Astrocyte of the hippocampus (primary cell): Measurements from ENCODE around the gene ZNF674.
A peak's percentile ranks its signal among the peaks of the same experiment; 100 is the strongest.

Experiments used
- DNase-seq: peaks from one replicate; pipeline ENCODE4 v3.0.0; 2011; ENCODE audit warnings: low read depth, low spot score

The ZNF674 gene

DNA sequence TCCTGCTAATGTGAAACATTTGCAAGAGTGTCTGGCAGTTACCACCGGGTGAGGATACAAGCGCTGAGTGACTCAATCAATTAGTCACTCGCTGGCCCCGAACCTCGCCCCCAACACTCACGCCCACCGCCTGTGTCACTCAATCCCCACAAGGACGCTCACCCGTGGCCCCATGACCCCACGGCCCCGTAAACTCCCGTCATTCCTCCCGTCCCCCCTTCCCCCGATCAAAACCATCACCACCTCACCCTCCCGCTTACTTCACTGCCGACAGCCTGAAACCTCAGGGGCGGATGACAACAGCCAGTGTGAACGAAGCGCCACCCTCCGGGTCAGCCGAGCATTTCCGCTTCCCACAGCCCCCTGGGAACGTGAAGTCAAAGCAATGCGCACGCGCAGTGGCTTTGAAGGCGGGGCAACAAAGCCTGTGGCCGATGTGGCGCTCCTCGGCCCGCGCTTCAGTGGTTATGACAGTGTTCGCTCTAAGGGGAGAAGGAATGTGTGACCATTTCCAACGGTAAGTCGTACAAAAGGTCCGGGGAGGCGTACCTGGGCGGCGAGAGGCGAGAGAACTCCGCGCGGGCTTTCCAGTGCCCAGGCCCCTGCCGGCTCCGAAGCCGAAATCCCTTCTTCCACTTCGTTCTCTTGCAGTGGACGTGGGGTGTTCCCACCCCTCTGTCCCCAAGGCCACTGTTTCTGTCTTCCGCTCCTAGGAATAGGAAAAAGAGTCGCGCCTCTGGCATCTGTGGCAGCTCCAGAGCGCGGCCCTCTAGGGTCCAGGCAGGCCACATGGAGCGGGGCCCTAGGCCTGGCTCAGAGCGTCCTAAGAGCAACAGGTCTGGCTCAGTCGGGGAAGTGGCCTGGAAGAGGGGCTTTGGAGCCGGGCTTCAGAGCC, at the start of gene ZNF674:
ZNF674 (minus strand) TSS at position 311 of the 895 bp plus-strand sequence. CDS start 3,334 bp downstream, outside the sequence.
- DNase-seq, result peak; percentile 95

- DNase-seq, result no peak
Measured at GRCh38 chrX:46589977-46590723, 44.9 kb upstream of the ZNF674 start.

- DNase-seq, result peak; percentile 49
Measured at GRCh38 chrX:46588263-46588662, 43.0 kb upstream of the ZNF674 start.

DNA sequence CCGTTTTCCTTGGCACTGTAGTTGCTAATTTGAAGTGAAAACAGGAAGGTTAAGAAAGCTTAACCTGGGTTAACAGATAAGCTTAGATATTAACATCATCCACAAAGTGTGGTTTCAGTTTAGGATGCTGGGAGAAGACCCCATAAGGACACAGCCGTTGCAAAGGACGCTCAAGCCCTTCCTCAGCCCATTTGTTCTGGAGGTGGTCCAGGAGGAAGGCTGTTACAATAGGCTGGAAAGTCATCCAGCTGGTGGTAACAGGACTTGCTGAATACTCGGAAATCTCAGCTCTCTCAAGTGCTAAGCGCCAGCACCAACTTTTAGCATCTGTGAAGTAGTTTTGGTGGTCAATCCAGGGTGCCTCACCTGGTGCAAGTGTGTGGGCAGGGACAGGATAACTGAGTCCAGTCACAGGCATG, 42.5 kb upstream of the ZNF674 start:
- DNase-seq, result peak; percentile 34

GRCh38 chrX:46587158-46587557, 41.9 kb upstream of the ZNF674 start:
- peak; percentile 54 for DNase-seq

GRCh38 chrX:46584736-46585135, 39.5 kb upstream of the ZNF674 start:
- DNase-seq, result no peak

GRCh38 chrX:46582966-46583365, 37.7 kb upstream of the ZNF674 start:
- peak; percentile 77 for DNase-seq

GRCh38 chrX:46582325-46582724, 37.1 kb upstream of the ZNF674 start:
- peak; percentile 38 for DNase-seq

- DNase-seq, result no peak
Measured at GRCh38 chrX:46580613-46581012, 35.4 kb upstream of the ZNF674 start.

- no peak for DNase-seq
Measured at GRCh38 chrX:46579250-46579649, 34.0 kb upstream of the ZNF674 start.

DNA sequence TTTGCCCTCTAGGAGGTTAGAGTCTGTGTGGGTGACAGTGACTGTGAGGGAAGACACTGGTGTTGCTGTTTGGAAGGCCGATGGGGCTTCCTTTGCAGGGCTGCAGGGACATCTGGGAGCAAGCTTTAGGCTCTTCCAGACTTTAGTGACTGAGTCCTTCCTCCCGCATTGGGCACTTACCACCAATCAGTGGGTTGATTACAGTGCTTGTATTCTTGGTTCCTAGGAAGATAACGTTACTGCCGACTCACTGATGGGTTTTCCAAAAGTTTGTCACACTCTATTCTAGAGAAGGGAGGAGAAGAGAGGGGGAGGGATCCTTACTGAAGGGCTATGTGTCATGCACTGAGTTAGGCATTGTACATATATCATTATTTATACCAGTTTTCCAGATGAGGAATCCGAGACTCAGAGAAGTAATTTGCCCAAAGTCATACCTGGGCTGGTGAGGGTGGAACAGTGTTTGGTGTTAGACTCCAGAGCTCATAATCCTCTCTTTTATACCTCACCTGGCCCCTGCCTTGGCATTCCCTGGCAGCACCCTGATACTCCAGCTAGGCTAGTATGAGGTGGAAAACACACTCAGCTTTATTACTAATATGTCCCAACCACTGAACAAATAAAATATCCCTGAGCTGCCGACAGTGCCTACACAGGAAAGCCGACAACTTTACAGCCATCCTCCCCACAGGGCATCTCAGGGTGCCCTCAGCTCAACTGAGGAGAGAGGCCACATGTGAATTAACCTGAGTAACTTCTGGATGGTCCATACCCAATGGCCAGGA, 32.2 kb upstream of the ZNF674 start:
- DNase-seq, result no peak

DNA sequence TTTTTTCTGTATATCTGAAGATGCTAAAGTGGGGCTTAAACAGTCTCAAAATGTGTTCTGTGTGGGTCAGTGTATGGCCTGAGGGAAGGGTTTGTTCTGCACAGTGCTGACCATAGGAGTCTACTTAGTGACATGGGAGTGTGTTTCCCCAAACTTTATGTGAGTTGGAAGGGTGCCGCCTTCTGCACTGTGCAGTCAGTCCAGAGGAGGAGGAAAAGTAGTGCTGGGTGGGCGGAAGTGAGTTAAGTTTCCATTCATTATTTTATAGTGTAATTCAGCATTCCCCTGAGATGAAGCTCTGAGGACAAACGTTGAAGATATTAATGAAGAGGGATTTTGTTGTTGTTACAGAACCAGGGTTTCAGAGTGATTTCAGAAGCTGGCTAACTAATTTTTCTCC, 31.2 kb upstream of the ZNF674 start:
- no peak for DNase-seq

DNA sequence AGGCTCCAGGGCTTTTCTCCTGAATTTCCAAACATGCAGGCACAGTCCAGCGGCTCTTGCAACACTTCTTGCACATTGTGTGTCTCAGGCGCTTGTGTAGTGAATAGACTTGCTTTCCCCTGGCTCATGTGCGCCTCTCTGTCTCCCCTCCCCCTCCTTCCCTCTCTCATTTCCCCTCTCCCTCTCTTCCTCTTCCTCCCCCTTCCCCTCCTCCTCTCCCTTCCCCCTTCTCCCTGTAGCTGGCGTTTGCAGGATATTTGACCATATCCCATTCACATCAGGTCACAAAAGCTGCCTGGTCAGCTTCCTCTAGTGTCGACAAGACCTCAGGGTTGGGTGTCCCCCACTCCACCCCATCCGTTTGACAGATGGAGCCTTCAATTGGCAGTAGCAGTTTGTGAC, 30.8 kb upstream of the ZNF674 start:
- no peak for DNase-seq

DNA sequence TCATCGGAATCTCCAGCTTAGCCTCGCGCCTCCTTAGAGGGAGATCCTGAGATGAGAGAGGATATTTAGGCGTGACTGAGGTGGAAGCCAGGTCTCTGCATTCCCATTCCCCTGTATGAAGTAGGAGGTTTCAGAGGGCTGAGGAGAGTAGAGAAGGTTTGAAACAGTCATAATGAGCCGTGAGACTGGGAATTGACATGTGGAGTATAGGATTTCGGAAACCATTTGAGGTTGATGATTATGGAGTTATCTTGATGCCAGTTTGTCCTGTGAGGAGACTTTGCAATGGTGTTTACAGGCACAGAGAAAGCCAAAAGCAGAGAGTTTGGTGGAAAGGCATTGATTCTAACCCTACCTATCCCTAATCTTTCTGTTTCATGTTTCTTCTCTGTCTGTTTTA, 30.4 kb upstream of the ZNF674 start:
- DNase-seq, result no peak

DNA sequence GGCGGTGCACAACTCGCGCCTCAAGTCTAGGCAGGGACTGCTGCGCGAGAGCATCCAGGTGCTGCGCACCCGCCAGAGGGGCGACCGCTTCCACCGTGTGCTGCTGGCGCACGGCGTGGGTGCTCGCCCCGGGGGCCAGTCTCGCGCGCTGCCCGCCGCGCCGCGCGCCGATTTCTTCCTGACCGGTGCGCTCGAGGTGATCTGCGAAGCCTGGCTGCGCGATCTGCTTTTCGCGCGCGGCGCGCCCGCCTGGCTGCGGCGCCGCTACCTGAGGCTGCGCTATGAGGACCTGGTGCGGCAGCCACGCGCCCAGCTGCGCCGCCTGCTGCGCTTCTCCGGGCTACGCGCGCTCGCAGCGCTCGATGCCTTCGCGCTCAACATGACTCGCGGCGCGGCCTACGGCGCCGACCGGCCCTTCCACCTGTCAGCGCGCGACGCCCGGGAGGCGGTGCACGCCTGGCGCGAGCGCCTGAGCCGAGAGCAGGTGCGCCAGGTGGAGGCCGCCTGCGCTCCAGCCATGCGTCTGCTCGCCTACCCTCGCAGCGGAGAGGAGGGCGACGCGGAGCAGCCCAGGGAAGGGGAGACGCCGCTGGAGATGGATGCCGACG, 29.7 kb upstream of the ZNF674 start:
- DNase-seq, result peak; percentile 48

- DNase-seq, result peak; percentile 61
Measured at GRCh38 chrX:46573892-46574773, 28.9 kb upstream of the ZNF674 start.

DNA sequence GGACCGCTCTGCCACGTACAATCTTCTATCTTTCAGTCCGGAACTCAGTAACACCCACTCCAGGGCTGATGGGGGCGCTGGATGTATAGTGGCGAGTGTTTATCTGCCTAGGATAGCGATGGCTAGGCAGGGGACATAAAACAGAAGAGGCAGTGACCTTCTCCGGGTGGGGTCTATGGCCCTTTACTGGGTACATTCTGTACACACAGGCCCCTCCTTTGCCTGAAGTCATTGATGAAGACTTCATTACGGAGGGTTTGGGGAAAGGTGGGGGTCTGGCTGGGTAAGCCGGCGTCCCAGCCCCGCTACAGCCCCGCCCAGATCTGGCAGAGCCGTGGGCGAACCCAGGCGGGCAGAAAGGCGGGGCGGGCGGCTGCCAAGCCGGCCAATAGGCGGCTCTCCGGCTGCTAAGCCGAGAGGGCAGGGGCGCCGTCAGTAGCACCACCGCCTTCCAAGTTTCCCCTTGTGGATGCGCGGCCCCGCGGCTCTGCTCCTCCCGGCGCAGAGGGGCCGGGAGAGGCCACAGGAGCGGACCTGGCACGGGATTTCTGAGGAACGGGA, 28.2 kb upstream of the ZNF674 start, which contains the start of gene CHST7:
CHST7 (plus strand) TSS at position 435 of the 561 bp plus-strand sequence. CDS start 167 bp downstream, outside the sequence.
- DNase-seq, result peak; percentile 76

DNA sequence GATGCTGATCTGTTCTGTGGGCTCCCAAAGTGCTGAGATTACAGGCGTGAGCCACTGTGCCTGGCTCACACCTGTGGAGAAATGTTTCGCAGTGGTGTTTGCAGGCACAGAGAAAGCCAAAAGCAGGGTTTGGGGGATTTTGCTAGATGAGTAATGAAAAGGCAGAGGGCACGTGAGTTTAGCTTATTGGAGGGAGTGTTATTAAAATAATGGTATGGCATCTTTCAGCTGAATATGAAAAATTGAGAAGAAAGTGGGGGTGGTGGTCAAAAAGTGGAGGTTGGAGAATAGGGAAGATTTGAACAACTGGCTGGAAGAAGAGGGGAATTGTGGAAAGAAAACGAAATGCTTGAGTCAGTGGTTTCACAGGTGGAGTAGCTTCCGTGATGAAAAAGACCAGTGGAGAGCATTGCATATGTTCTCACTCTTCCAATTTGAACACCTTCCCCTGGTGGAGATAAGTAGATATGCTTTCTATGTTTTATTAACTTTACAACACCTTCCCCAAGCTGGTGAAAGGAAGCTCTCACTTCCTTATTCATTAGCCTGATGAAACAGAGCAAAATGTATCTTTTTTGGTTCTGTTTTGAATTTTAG, 27.2 kb upstream of the ZNF674 start:
- DNase-seq, result no peak
